ENCODE data around the gene TAF8. TPM values are rescaled to one million over a fixed set of nuclear protein-coding genes. Genes with fewer than 3 reads are reported as not detected.

TAF8 gene
- total RNA-seq, 1 donor, result 11.9 TPM

DNA sequence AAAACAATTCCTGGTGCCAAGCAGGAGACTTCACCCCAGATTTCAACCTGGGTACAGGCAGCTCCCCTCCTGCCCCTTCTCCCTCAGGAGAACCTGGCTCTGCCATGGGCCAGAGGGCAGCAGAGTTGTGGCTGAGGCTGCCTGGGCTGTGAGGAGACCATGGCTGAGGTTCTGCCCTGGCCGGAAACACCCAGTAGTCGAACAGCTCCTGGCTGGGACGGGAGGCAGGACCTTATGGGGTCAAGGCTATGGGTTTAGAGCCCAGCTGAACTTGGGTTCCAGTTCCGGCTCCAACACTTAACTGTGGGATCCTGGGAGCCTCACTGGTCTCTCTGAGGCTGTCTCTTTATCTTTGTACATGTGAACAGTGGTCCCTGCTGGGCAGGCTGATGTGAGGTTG lies 83.6 kb downstream of the TAF8 start:
- TF ChIP-seq, protein P1, sequence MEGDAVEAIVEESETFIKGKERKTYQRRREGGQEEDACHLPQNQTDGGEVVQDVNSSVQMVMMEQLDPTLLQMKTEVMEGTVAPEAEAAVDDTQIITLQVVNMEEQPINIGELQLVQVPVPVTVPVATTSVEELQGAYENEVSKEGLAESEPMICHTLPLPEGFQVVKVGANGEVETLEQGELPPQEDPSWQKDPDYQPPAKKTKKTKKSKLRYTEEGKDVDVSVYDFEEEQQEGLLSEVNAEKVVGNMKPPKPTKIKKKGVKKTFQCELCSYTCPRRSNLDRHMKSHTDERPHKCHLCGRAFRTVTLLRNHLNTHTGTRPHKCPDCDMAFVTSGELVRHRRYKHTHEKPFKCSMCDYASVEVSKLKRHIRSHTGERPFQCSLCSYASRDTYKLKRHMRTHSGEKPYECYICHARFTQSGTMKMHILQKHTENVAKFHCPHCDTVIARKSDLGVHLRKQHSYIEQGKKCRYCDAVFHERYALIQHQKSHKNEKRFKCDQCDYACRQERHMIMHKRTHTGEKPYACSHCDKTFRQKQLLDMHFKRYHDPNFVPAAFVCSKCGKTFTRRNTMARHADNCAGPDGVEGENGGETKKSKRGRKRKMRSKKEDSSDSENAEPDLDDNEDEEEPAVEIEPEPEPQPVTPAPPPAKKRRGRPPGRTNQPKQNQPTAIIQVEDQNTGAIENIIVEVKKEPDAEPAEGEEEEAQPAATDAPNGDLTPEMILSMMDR (IDR thresholded peaks at IDR 0.05; ENCODE audit: insufficient read depth, low read length), result no peak
- H3K4me3 ChIP-seq (ENCODE audit: low read depth, low read length), result no peak overlapping the region
- DNase-seq (ENCODE audit: low read depth), result no peak

DNA sequence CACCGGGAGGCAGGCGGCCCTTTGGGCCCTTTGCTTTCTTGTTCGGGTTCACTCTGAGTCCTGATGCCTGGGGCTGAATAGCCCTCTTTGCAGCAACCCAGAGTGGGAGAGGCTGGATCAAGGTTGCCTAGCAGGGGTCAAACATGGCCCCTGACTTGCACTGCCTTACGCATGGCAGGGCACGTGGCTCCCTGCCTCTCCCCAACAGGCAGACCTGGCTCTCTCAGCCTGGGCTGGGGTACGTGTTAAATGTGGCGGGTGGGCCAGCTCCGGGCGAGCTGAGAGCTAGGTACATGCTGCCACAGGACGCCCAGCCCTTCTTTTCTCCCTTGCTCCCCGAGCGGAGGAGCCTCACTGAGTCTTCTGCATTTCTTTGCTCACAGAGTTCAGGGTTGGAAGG lies 84.8 kb downstream of the TAF8 start:
- DNase-seq (ENCODE audit: low read depth), result no peak
- no peak overlapping the region for H3K4me3 ChIP-seq (ENCODE audit: low read depth, low read length)
- TF ChIP-seq, protein P1 (IDR thresholded peaks at IDR 0.05; ENCODE audit: insufficient read depth, low read length), result no peak

DNA sequence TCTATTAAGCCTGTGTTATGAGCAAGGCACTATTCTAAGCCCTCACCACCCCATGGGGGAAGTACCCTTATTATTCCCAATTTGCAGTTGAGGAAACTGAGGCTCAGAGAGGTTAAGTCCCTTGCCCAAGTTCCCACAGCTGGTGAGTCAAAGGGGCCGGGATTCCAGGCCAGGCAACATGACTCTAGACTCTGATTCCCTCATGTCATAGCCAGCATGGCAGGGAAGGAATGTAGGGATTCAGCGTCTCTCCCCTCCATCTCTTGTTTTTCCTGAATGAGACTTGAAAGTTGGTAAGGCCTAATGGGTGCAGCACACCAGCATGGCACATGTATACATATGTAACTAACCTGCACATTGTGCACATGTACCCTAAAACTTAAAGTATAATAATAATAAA lies 85.4 kb downstream of the TAF8 start:
- DNase-seq (ENCODE audit: low read depth), result no peak
- TF ChIP-seq, protein P1 (IDR thresholded peaks at IDR 0.05; ENCODE audit: insufficient read depth, low read length), result no peak

DNA sequence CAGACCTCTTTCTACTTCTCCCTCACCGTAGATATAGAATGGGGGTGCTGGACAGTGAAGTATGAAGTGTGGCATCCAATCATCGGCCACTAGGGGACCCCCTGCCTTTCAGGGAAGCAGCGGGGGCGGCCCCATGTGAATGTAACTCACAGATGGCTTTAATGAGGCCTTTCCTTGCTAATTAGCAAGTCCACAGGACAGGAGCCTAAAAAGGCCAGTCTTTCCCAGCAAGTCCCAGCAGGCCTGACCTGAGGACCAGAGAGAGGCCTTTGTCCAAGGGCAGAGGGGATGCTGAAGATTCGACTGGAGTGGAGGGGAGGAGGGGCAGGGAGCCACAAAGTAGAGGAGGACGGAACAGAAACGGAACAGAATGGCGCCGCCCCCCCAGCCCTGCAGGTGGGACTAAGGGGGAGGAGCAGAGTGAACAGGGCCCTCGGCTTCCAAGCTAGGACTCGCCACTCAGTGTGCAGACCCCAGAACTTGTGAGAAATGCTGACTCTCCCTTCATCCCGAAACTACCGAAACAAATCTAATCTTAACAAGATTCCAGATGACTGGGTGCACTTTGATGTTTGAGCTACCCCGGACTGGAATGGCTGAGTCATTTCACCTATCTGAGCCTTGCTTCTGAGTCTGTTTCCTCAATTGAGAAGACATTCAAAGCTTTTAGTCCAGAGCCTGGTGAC lies 86.3 kb downstream of the TAF8 start:
- H3K4me3 ChIP-seq (ENCODE audit: low read depth, low read length), result no peak overlapping the region

More for the DNA sequence above, 85.4 kb downstream of the TAF8 start:
- H3K4me3 ChIP-seq (ENCODE audit: low read depth, low read length), result no peak overlapping the region

More for the DNA sequence above, 86.3 kb downstream of the TAF8 start:
- TF ChIP-seq, protein P1 (IDR thresholded peaks at IDR 0.05; ENCODE audit: insufficient read depth, low read length), result peak; percentile 20
- DNase-seq (ENCODE audit: low read depth), result peak; percentile 76

Small RNAs within 50 kb of the gene (small RNA-seq; reads per million reads assigned to genes)
- 0.19 reads per million for gene RNU6-761P

Other genes with a start within 250 kb of the TAF8 start
- 2.7 and 11.2 TPM in 2 replicates for gene USP49, start 155.1 kb upstream of the TAF8 start, total RNA-seq (ENCODE audit: low replicate concordance)
- gene MED20, start 129.4 kb upstream of the TAF8 start, total RNA-seq (ENCODE audit: low replicate concordance), result 29.9 and 36.6 TPM in 2 replicates
- gene BYSL, start 129.0 kb upstream of the TAF8 start, total RNA-seq (ENCODE audit: low replicate concordance), result 4.2 and 14.2 TPM in 2 replicates
- gene CCND3, start 108.7 kb upstream of the TAF8 start, total RNA-seq (ENCODE audit: low replicate concordance), result 25.8 and 28.1 TPM in 2 replicates
- 0.63 and 1.4 TPM in 2 replicates for gene C6orf132, start 92.1 kb downstream of the TAF8 start, total RNA-seq (ENCODE audit: low replicate concordance)
- not detected in 2 replicates for gene GUCA1A, start 122.8 kb downstream of the TAF8 start, total RNA-seq (ENCODE audit: low replicate concordance)
- not detected in 2 replicates for gene GUCA1B, start 144.4 kb downstream of the TAF8 start, total RNA-seq (ENCODE audit: low replicate concordance)
- 15.7 and 63.4 TPM in 2 replicates for gene MRPS10, start 167.3 kb downstream of the TAF8 start, total RNA-seq (ENCODE audit: low replicate concordance)